Dermis microvascular lymphatic vessel endothelial cell (primary cell): ENCODE measurements around the gene CMBL. TPM values are rescaled to one million over a fixed set of nuclear protein-coding genes. Genes with fewer than 3 reads are reported as not detected.
"Not testable (repeated sequence)": the region's sequence is repeated elsewhere in the genome, so short reads cannot be mapped to it uniquely, and the experiment has no call there.

ENCODE experiments used
- DNase-seq, 2 donors: peaks; one replicate each; pipeline versions ENCODE4 v3.0.0 to v3.0.0-alpha.2; 2010; ENCODE audit warnings: low read depth in 2 of 2
- total RNA-seq: library from RNA; depleted of rRNA; stranded (reverse); fragments of >200 nt; gene quantifications from 2 replicates; pipeline ENCODE4 v1.2.1, GENCODE V29; 2014

CMBL gene
- total RNA-seq, 1 donor from 2014 or later: 3.7 TPM

- DNase-seq: peak; percentile 11 to 54
Measured at GRCh38 chr5:10333154-10334006, 25.7 kb upstream of the CMBL start.

- DNase-seq: no peak
Measured at GRCh38 chr5:10332301-10332700, 24.6 kb upstream of the CMBL start.

GRCh38 chr5:10331341-10331796 is 23.7 kb upstream of the CMBL start:
- DNase-seq: no peak

GRCh38 chr5:10330511-10331230 is 23.0 kb upstream of the CMBL start:
- no peak for DNase-seq

GRCh38 chr5:10329820-10330481 is 22.2 kb upstream of the CMBL start:
- no peak for DNase-seq

GRCh38 chr5:10329446-10329819 is 21.7 kb upstream of the CMBL start:
- DNase-seq: no peak

- no peak for DNase-seq
Measured at GRCh38 chr5:10328323-10328722, 20.6 kb upstream of the CMBL start.

- no peak for DNase-seq
Measured at GRCh38 chr5:10324518-10325370, 17.0 kb upstream of the CMBL start.

GRCh38 chr5:10323588-10324488 is 16.1 kb upstream of the CMBL start:
- DNase-seq: no peak

GRCh38 chr5:10321882-10322281 is 14.2 kb upstream of the CMBL start:
- DNase-seq: no peak

- no peak for DNase-seq
Measured at GRCh38 chr5:10320793-10321192, 13.1 kb upstream of the CMBL start.

- no peak for DNase-seq
Measured at GRCh38 chr5:10319202-10319851, 11.6 kb upstream of the CMBL start.

GRCh38 chr5:10317825-10318682 is 10.4 kb upstream of the CMBL start:
- DNase-seq: no peak

- no peak for DNase-seq
Measured at GRCh38 chr5:10315824-10316509, 8.3 kb upstream of the CMBL start.

GRCh38 chr5:10315201-10315600 is 7.5 kb upstream of the CMBL start:
- DNase-seq: no peak

- no peak for DNase-seq
Measured at GRCh38 chr5:10311595-10312425, 4.1 kb upstream of the CMBL start.

- DNase-seq: not testable (repeated sequence)
Measured at GRCh38 chr5:10310835-10311570, 3.3 kb upstream of the CMBL start.
